Upper lobe of left lung (tissue), 4 donors: ENCODE results near the gene GAS2L1.

Experiments used
- CTCF ChIP-seq, 6 experiments: fragments of 450-650 bp in 4 of 6; fragments of 200-600 bp in 2 of 6; sonication (generic) in 2 of 6; IDR thresholded peaks; one replicate each; pipeline ENCODE4 v1.5.1; 2016 to 2019; ENCODE audit warnings: antibody characterized with exemption in 6 of 6
- POLR2A ChIP-seq, 4 donors: fragments of 450-650 bp; IDR thresholded peaks; one replicate each; pipeline ENCODE4 v1.5.1; 2016 to 2017; ENCODE audit warnings: antibody characterized with exemption in 4 of 4, mild to moderate bottlenecking in 2 of 4
- POLR2AphosphoS5 ChIP-seq, 2 donors: sonication (generic); formaldehyde crosslinking; IDR thresholded peaks; one replicate each; pipeline ENCODE4 v1.5.1; 2017; ENCODE audit warnings: antibody characterized with exemption in 2 of 2

GRCh38 chr22:29320546-29320945 lies 14.1 kb downstream of the GAS2L1 start:
- no peak for TF ChIP-seq CTCF (IDR thresholded peaks at IDR 0.05)
- no peak for TF ChIP-seq POLR2A (IDR thresholded peaks at IDR 0.05)
- TF ChIP-seq POLR2AphosphoS5 (IDR thresholded peaks at IDR 0.05), result no peak
